ENCODE results near the gene EYS.

EYS gene

DNA sequence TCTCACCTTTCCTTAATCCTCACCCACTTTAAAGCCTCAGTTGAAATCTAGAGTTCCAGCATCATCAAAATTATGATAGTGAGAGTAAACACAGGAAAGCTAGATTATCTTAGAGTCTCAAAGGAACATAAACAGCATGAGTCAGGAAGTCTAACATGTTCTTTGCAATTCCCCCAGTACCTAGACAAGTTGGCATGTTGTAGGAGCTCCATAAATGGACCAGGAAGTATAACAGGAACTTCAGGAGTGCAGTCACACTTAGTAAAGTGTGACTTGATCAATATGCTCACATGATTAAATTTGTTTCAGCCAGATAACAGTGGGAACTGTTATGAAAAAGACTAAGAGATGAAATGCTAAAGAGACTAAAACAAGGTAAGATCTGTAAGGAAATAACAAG lies 834.4 kb downstream of the EYS start:
- Histone ChIP-seq H3F3A (ENCODE audit: low read depth) (no peaks in the 10 kb centered on the region), H4K20me1 (ENCODE audit: insufficient read depth, low read length, poor library complexity, severe bottlenecking) (no peaks in the 10 kb centered on the region), H3K9ac (ENCODE audit: low read depth, low read length, poor library complexity, severe bottlenecking) (no peak overlapping the region), H3K9me2 (replicated peaks; ENCODE audit: low read depth, low read length) (no peaks in the 10 kb centered on the region), H3K36me3 (ENCODE audit: insufficient read depth, low read length) (no peaks in the 10 kb centered on the region), H2AFZ (ENCODE audit: low read length) (no peak overlapping the region), H3K4me3 (ENCODE audit: low read length, poor library complexity, severe bottlenecking) (no peak overlapping the region), H3K4me2 (ENCODE audit: low read depth, low read length, poor library complexity, severe bottlenecking) (no peak overlapping the region), H3K9me3 (ENCODE audit: insufficient read depth, low read depth, low read length) (no peaks in the 10 kb centered on the region), H3K27me3 (ENCODE audit: insufficient read depth, low read length, poor library complexity, severe bottlenecking) (no peaks in the 10 kb centered on the region), H3K79me2 (ENCODE audit: insufficient read depth, low read length) (no peaks in the 10 kb centered on the region), H3K4me1 (ENCODE audit: insufficient read depth, low read length, poor library complexity, severe bottlenecking) (no peaks in the 10 kb centered on the region)
- no peak for TF ChIP-seq EZH2phosphoT487 (IDR thresholded peaks at IDR 0.05; ENCODE audit: borderline replicate concordance)
- TF ChIP-seq, protein P1, sequence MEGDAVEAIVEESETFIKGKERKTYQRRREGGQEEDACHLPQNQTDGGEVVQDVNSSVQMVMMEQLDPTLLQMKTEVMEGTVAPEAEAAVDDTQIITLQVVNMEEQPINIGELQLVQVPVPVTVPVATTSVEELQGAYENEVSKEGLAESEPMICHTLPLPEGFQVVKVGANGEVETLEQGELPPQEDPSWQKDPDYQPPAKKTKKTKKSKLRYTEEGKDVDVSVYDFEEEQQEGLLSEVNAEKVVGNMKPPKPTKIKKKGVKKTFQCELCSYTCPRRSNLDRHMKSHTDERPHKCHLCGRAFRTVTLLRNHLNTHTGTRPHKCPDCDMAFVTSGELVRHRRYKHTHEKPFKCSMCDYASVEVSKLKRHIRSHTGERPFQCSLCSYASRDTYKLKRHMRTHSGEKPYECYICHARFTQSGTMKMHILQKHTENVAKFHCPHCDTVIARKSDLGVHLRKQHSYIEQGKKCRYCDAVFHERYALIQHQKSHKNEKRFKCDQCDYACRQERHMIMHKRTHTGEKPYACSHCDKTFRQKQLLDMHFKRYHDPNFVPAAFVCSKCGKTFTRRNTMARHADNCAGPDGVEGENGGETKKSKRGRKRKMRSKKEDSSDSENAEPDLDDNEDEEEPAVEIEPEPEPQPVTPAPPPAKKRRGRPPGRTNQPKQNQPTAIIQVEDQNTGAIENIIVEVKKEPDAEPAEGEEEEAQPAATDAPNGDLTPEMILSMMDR (conservative IDR thresholded peaks at IDR 0.05; ENCODE audit: low read length), result no peak

DNA sequence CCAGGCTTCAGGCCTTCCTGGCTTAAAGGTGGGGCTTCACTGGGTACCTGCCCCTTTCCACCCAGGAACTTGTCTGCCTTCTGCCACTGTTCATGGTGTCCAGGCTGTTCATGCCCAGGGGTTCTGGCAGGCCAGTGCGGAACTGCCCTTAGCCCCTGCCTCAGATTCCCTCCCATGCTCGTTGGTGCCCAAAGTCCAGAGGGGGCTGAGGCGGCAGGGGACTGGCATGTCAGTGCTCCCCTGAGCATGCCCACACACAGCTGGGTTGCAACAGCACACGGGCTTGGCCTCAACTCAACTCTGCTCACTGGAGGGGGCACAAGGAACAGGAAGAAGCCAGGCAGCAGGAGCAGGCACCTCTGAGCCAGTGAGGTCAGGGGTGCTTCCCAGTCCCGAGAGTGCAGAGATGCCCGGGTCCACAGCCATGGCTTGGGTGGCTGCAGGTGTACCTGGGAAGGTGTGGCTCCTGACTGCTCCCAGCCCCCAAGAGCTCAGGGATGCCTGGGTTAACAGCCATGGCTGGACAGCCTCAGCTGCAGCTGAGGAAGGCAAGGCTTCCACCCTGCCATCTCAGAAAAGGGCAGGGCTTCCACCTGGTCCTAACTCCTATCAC lies 845.9 kb downstream of the EYS start:
- no peak overlapping the region for H3K4me3 ChIP-seq (ENCODE audit: low read length, poor library complexity, severe bottlenecking)
- H3K9ac ChIP-seq (ENCODE audit: low read depth, low read length, poor library complexity, severe bottlenecking), result no peak overlapping the region
- H3K36me3 ChIP-seq (ENCODE audit: insufficient read depth, low read length), result no peaks in the 10 kb centered on the region
- TF ChIP-seq, protein P1 (conservative IDR thresholded peaks at IDR 0.05; ENCODE audit: low read length), result no peak
- no peak for TF ChIP-seq EZH2phosphoT487 (IDR thresholded peaks at IDR 0.05; ENCODE audit: borderline replicate concordance)
- no peak overlapping the region for H3K4me2 ChIP-seq (ENCODE audit: low read depth, low read length, poor library complexity, severe bottlenecking)
- no peaks in the 10 kb centered on the region for H3K9me3 ChIP-seq (ENCODE audit: insufficient read depth, low read depth, low read length)
- no peaks in the 10 kb centered on the region for H3K4me1 ChIP-seq (ENCODE audit: insufficient read depth, low read length, poor library complexity, severe bottlenecking)
- H2AFZ ChIP-seq (ENCODE audit: low read length), result no peak overlapping the region
- H3F3A ChIP-seq (ENCODE audit: low read depth), result no peaks in the 10 kb centered on the region
- no peaks in the 10 kb centered on the region for H3K27me3 ChIP-seq (ENCODE audit: insufficient read depth, low read length, poor library complexity, severe bottlenecking)
- H3K79me2 ChIP-seq (ENCODE audit: insufficient read depth, low read length), result no peaks in the 10 kb centered on the region
- no peaks in the 10 kb centered on the region for H3K9me2 ChIP-seq (replicated peaks; ENCODE audit: low read depth, low read length)
- H4K20me1 ChIP-seq (ENCODE audit: insufficient read depth, low read length, poor library complexity, severe bottlenecking), result no peaks in the 10 kb centered on the region

DNA sequence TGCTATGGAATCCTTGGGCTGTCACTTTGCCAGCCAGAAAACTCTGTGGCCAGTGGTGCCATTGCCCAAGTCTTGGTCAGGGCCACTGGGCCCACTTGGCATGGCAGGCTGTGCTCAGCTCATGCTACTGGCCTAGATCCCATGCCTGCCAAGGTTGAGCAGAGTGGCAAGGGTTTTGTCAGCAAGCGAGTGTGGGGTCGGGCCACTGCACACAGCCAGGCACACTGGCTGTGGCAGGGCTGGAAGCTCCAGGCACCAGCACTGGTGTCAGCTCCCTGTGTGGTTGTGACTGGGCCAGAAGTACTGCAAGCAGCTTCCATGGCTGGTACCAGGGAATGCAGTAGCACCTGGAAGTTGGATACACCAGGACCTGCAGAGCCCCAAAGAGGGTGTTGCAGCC lies 846.8 kb downstream of the EYS start:
- TF ChIP-seq, protein P1 (conservative IDR thresholded peaks at IDR 0.05; ENCODE audit: low read length), result no peak
- TF ChIP-seq EZH2phosphoT487 (IDR thresholded peaks at IDR 0.05; ENCODE audit: borderline replicate concordance), result no peak
- Histone ChIP-seq H3K4me1 (ENCODE audit: insufficient read depth, low read length, poor library complexity, severe bottlenecking) (no peaks in the 10 kb centered on the region), H3K9me2 (replicated peaks; ENCODE audit: low read depth, low read length) (no peaks in the 10 kb centered on the region), H3K27me3 (ENCODE audit: insufficient read depth, low read length, poor library complexity, severe bottlenecking) (no peaks in the 10 kb centered on the region), H3K36me3 (ENCODE audit: insufficient read depth, low read length) (no peaks in the 10 kb centered on the region), H3F3A (ENCODE audit: low read depth) (no peaks in the 10 kb centered on the region), H3K9me3 (ENCODE audit: insufficient read depth, low read depth, low read length) (no peaks in the 10 kb centered on the region), H3K4me3 (ENCODE audit: low read length, poor library complexity, severe bottlenecking) (no peak overlapping the region), H4K20me1 (ENCODE audit: insufficient read depth, low read length, poor library complexity, severe bottlenecking) (no peaks in the 10 kb centered on the region), H3K9ac (ENCODE audit: low read depth, low read length, poor library complexity, severe bottlenecking) (no peak overlapping the region), H3K79me2 (ENCODE audit: insufficient read depth, low read length) (no peaks in the 10 kb centered on the region), H3K4me2 (ENCODE audit: low read depth, low read length, poor library complexity, severe bottlenecking) (no peak overlapping the region), H2AFZ (ENCODE audit: low read length) (no peak overlapping the region)

All from Loucy (cell line).